Measurements from ENCODE around the gene EYS.

Gene EYS

DNA sequence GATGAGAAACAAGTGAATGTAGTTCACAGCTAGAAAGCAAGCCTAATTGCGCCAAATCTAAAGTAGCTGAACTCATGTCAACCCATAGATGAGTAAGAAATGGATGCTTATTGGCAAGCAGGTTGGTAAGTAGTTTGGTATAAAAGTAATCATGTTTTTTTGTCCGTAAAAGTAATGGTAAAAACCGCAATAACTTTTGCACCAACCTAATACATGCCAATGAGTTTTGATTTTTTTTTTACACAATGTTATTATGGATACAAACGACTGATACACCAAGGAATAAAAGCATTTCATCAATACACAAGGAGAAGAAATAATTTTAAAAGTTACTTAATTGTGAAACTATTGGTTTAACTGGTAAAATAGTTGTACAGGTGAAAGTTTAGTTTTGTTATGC is 977.5 kb downstream of the EYS start:
- H3K36me3 ChIP-seq (ENCODE audit: insufficient read depth), result no peaks in the 10 kb centered on the region
- no peak overlapping the region for H3K4me2 ChIP-seq
- no peaks in the 10 kb centered on the region for H3K4me1 ChIP-seq (ENCODE audit: low read depth, poor library complexity, severe bottlenecking)
- no peaks in the 10 kb centered on the region for H3K27me3 ChIP-seq (ENCODE audit: insufficient read depth, low read depth)
- H3K4me3 ChIP-seq (IDR thresholded peaks at IDR 0.05; ENCODE audit: insufficient read depth, low read depth, low read length), result no peak overlapping the region
- H3K9ac ChIP-seq, result no peak overlapping the region
- H2AFZ ChIP-seq (ENCODE audit: low read depth), result no peak overlapping the region
- TF ChIP-seq, protein P1, sequence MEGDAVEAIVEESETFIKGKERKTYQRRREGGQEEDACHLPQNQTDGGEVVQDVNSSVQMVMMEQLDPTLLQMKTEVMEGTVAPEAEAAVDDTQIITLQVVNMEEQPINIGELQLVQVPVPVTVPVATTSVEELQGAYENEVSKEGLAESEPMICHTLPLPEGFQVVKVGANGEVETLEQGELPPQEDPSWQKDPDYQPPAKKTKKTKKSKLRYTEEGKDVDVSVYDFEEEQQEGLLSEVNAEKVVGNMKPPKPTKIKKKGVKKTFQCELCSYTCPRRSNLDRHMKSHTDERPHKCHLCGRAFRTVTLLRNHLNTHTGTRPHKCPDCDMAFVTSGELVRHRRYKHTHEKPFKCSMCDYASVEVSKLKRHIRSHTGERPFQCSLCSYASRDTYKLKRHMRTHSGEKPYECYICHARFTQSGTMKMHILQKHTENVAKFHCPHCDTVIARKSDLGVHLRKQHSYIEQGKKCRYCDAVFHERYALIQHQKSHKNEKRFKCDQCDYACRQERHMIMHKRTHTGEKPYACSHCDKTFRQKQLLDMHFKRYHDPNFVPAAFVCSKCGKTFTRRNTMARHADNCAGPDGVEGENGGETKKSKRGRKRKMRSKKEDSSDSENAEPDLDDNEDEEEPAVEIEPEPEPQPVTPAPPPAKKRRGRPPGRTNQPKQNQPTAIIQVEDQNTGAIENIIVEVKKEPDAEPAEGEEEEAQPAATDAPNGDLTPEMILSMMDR (conservative IDR thresholded peaks at IDR 0.05; ENCODE audit: low read depth, low read length), result no peak
- H3K27ac ChIP-seq, result no peak overlapping the region
- H3K79me2 ChIP-seq (ENCODE audit: insufficient read depth, low read depth), result no peaks in the 10 kb centered on the region
- no peaks in the 10 kb centered on the region for H4K20me1 ChIP-seq (ENCODE audit: insufficient read depth)

DNA sequence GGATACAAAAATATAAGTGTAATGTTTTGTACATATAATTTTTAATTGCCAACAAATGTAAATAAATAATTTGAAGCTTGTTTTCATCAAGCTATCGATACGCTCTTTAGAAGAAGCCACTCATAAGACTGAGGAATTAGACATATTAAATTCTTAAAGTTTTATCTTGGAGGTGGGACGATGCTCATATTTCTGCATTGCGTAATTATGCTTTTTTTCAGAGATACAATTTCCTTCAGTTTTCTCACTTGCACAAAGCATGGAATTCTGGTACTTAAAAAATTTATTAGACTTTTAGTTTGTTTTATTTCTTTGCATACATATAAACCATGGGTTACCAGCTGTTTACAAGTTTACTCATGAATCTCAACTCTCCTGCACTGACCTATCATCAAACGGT is 980.0 kb downstream of the EYS start:
- Histone ChIP-seq H3K27me3 (ENCODE audit: insufficient read depth, low read depth) (no peaks in the 10 kb centered on the region), H3K9ac (no peak overlapping the region), H2AFZ (ENCODE audit: low read depth) (no peak overlapping the region)

DNA sequence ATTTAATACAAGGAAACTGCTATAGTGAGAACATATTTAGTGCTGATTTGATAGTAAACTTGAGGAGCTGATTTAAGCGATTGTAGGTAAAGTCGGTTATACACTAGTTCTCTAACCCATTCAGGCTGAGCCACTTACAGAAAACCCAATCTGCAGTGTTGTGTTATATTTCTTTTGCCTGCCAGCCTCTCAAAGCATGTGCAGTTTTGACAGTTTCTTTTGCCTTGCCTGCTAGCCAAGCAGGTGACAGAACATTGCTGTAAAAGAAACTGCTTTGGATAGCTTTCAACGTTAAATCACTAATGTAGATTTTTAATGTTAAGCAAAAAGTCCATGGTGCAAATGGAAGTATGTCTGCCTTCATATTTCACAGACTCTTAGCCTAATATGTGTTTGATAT is 982.9 kb downstream of the EYS start:
- Histone ChIP-seq H3K79me2 (ENCODE audit: insufficient read depth, low read depth) (no peaks in the 10 kb centered on the region), H3K4me3 (IDR thresholded peaks at IDR 0.05; ENCODE audit: insufficient read depth, low read depth, low read length) (no peak overlapping the region), H3K9ac (no peak overlapping the region), H3K27me3 (ENCODE audit: insufficient read depth, low read depth) (no peaks in the 10 kb centered on the region), H3K36me3 (ENCODE audit: insufficient read depth) (no peaks in the 10 kb centered on the region), H3K4me1 (ENCODE audit: low read depth, poor library complexity, severe bottlenecking) (no peaks in the 10 kb centered on the region), H2AFZ (ENCODE audit: low read depth) (no peak overlapping the region), H3K27ac (no peak overlapping the region), H4K20me1 (ENCODE audit: insufficient read depth) (no peaks in the 10 kb centered on the region), H3K4me2 (no peak overlapping the region)
- TF ChIP-seq, protein P1 (conservative IDR thresholded peaks at IDR 0.05; ENCODE audit: low read depth, low read length), result no peak

More for the DNA sequence above, 980.0 kb downstream of the EYS start:
- H4K20me1 ChIP-seq (ENCODE audit: insufficient read depth), result no peaks in the 10 kb centered on the region
- H3K79me2 ChIP-seq (ENCODE audit: insufficient read depth, low read depth), result no peaks in the 10 kb centered on the region
- H3K4me2 ChIP-seq, result no peak overlapping the region
- H3K4me3 ChIP-seq (IDR thresholded peaks at IDR 0.05; ENCODE audit: insufficient read depth, low read depth, low read length), result no peak overlapping the region
- H3K27ac ChIP-seq, result no peak overlapping the region
- no peaks in the 10 kb centered on the region for H3K36me3 ChIP-seq (ENCODE audit: insufficient read depth)
- H3K4me1 ChIP-seq (ENCODE audit: low read depth, poor library complexity, severe bottlenecking), result no peaks in the 10 kb centered on the region
- TF ChIP-seq, protein P1 (conservative IDR thresholded peaks at IDR 0.05; ENCODE audit: low read depth, low read length), result no peak

DNA sequence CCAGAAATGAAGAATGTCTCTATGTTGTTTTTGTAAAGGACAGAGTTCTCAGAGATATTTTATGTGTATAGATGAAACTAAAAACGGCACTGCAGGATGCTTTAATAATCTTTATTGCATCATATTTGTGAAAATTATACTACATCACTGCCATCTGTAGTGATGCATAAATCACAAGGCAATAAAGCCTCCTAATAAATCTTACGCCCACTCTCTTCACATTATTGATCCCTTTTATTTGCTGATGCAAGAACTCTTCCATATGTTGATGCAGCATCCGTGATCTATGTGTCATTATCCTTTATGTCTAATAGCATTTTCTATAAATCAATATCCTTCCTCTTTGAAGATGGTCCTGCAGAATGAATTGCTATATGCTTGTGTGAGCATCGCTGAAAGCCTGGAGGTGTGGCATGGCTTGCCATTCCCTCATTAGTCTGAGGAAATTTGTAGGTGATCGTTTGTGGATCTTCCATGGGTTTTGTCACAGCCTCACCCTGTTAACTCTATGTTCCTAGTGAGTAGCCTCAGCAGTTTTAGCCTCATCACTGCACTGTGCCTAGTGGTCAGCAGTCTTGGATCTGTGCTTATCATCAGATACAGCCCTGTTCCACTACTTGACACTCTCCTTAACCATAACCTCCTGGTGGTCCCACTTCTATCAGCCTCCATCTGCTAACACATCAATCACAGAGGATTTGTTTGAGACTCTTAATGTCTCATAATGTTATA is 983.5 kb downstream of the EYS start:
- TF ChIP-seq, protein P1 (conservative IDR thresholded peaks at IDR 0.05; ENCODE audit: low read depth, low read length), result no peak
- H3K36me3 ChIP-seq (ENCODE audit: insufficient read depth), result no peaks in the 10 kb centered on the region
- no peaks in the 10 kb centered on the region for H3K79me2 ChIP-seq (ENCODE audit: insufficient read depth, low read depth)
- H3K4me1 ChIP-seq (ENCODE audit: low read depth, poor library complexity, severe bottlenecking), result no peaks in the 10 kb centered on the region
- H3K27ac ChIP-seq, result no peak overlapping the region
- no peaks in the 10 kb centered on the region for H4K20me1 ChIP-seq (ENCODE audit: insufficient read depth)
- H3K27me3 ChIP-seq (ENCODE audit: insufficient read depth, low read depth), result no peaks in the 10 kb centered on the region
- no peak overlapping the region for H3K4me3 ChIP-seq (IDR thresholded peaks at IDR 0.05; ENCODE audit: insufficient read depth, low read depth, low read length)
- no peak overlapping the region for H2AFZ ChIP-seq (ENCODE audit: low read depth)
- H3K9ac ChIP-seq, result no peak overlapping the region
- H3K4me2 ChIP-seq, result no peak overlapping the region
